Cardiac fibroblast (primary cell): ENCODE measurements around the gene ZBTB40.

Experiments
- DNase-seq, 2 donors: peaks; one replicate each; pipeline versions ENCODE4 v3.0.0 to v3.0.0-alpha.2; 2010; ENCODE audit warnings: low read depth in 2 of 2
- H3K4me3 ChIP-seq, 2 donors: replicated peaks in 1 of 2; 1 replicate in 1 of 2; 2 replicates in 1 of 2; pipeline ENCODE4 v1.5.1; 2011; ENCODE audit warnings: low read depth in 2 of 2, low read length in 2 of 2, mild to moderate bottlenecking in 2 of 2, moderate library complexity in 1 of 2
- TF ChIP-seq, protein P1 (sequence below): IDR thresholded peaks from one replicate; pipeline ENCODE4 v1.5.1; 2011; ENCODE audit warnings: low read depth, mild to moderate bottlenecking, low read length, inconsistent platforms

ZBTB40 gene

DNA sequence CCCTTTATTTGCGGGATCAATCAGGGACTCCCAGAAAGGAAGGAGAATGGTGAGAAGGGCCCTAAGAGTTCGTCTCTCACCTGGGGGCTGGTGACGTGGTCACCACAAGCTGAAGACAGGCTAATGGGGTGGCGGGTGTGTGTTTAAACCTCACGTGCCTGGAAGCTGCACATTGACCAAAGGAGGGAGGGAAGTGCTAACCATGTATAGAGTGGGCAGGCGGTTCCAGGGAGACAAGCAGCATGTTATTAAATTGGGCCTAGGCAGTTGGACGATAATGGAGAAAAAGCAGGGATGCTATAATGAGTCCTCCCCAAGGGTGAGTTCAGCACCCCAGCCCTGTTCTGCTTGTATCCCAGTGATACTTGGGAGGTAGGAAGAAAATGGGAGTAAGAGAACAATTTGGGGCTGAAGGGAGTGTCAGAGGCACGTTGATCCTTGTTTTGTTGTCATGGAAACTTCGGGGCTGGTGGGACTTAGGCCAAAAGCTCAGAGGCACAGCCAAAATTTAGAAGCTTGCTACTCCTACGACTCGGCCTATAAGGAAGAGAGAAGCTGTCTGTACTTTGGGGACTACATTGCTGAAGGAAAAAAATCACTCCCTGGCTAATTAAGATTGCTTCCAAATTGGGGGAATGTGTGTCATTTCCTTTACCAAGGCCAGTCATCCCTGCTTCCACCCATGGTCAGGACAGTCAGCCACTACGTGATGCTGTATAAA lies 78.4 kb downstream of the ZBTB40 start:
- no peak overlapping the region for H3K4me3 ChIP-seq
- TF ChIP-seq, protein P1, sequence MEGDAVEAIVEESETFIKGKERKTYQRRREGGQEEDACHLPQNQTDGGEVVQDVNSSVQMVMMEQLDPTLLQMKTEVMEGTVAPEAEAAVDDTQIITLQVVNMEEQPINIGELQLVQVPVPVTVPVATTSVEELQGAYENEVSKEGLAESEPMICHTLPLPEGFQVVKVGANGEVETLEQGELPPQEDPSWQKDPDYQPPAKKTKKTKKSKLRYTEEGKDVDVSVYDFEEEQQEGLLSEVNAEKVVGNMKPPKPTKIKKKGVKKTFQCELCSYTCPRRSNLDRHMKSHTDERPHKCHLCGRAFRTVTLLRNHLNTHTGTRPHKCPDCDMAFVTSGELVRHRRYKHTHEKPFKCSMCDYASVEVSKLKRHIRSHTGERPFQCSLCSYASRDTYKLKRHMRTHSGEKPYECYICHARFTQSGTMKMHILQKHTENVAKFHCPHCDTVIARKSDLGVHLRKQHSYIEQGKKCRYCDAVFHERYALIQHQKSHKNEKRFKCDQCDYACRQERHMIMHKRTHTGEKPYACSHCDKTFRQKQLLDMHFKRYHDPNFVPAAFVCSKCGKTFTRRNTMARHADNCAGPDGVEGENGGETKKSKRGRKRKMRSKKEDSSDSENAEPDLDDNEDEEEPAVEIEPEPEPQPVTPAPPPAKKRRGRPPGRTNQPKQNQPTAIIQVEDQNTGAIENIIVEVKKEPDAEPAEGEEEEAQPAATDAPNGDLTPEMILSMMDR: no peak
- peak; percentile 53 to 80 for DNase-seq

DNA sequence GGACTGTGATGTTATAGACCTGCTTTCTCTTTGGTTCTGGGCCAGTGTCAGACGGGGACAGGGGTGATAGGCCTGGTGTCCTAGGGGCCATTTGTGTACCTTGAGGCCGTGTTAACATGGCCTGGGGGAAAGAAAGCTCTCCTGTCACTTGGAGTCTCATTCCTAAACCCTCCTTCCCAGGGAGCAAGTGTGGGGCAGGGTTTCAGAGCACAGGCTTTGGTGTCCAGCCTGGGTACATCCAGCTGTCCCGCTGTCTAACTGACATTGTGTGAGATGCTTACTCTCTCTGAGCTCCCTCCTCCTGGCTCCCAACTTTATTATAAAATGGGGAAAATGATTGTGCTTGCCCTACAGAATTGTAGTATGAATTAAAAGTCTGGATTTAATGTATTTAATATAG lies 79.1 kb downstream of the ZBTB40 start:
- TF ChIP-seq, protein P1: no peak
- H3K4me3 ChIP-seq: no peak overlapping the region
- no peak for DNase-seq

DNA sequence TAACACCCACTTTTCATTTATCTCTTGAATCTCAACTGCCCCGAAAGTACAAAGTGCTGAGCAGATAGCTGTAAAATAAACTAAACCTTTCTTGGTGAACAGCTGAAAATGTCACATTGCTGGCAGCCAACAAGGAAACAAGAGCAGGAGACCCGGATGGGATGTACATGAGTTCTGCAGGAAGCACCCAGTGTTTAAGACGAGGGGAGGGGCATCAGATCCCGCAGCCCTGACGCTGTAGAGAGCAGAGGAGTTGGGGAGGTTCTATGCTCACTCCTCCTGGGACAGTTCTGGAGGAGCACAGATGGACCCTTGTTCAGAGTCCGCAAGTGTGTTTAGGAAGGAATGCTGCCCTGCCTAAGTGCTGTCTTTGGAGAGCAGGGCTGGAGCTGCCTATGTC lies 79.6 kb downstream of the ZBTB40 start:
- H3K4me3 ChIP-seq: no peak overlapping the region
- TF ChIP-seq, protein P1: no peak
- no peak for DNase-seq

DNA sequence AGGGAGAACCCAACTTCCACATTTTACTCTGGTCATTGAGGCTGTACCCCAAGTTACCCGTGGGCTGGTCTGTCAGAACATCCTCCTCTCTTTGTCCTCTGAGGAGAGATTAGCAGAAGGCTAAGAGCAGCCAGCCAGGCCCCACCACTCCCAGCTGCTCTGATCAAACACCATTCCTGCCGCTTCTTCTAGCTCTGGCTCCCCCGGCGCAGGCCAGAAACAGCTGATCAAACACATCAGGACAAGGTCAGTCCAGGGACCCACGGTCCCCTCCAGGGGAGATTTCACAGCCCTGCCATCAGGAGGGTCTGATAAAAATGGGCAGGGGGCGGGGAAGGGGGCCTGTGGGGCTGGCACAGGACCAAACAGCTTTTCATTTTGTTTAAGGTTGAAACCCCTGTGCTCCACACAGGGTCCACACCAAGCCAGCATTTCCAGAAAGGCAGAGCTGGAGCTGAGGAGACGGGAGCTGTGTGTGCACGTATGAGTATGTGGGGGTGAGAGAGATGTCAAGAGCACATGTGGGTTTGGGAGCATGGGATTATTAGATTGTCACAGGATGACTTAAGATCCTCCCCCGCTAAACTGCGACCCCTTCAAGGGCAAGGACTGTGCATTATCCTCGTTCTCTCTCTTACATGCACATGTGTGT lies 81.7 kb downstream of the ZBTB40 start:
- H3K4me3 ChIP-seq: no peak overlapping the region
- TF ChIP-seq, protein P1: no peak
- DNase-seq: no peak

DNA sequence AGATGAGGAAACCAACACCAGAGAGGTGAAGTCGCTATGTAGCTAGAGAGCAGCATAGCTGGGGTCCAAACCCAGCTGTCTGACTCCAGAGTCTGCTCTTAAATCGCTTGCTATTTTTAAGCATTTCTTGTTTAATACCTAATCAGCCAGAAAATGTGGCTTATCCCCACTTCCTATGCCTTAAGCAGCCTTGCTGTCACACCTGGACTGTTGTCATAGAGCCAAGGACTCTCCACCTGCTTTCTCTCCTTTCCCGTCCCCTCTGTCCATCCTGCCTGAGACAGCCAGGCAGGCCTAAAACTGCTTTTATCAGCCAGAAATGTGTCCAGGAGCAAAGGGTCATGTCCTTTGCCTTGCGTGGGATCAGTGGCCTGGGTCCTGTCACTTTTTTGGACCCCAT lies 83.3 kb downstream of the ZBTB40 start:
- no peak for DNase-seq
- H3K4me3 ChIP-seq: no peak overlapping the region
- TF ChIP-seq, protein P1: no peak

DNA sequence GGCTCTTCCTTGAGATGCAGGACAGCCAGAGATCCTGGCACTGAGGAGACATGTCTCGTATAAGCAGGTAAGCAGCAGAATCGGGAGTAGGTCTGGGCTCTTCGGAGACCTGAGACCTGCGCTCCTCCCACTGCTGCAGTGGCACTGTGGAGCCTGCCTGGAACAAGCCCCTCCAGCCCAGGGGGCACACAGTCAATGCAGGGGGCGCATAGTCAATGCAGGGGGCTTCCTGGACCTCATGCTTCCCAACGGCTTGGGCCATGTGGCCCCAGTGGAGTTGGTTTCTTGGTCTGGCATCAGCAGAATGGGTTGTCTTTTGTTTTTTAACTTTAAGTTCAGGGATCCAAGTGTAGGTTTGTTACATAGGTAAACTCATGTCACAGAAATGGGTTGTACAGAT lies 83.7 kb downstream of the ZBTB40 start:
- TF ChIP-seq, protein P1: no peak

More for the DNA sequence above, 83.7 kb downstream of the ZBTB40 start:
- no peak for DNase-seq
- no peak overlapping the region for H3K4me3 ChIP-seq
